Measurements from ENCODE around the gene OSBPL1A. TPM values are rescaled to one million over a fixed set of nuclear protein-coding genes. Genes with fewer than 3 reads are reported as not detected.
A peak's percentile ranks its signal among the peaks of the same experiment; 100 is the strongest.
"Not testable (repeated sequence)": the region's sequence is repeated elsewhere in the genome, so short reads cannot be mapped to it uniquely, and the experiment has no call there.

OSBPL1A gene
- total RNA-seq, 2 experiments from 2014 or later: 2.4 to 2.7 TPM

- Mint-ChIP-seq H3K4me1 (ENCODE audit: low read depth) (peaks cover 23% of the 10 kb centered on the region), H3K9me3 (no peaks in the 10 kb centered on the region), H3K27ac (peak overlapping the region; percentile 19), H3K27me3 (ENCODE audit: low read depth) (no peaks in the 10 kb centered on the region), H3K4me3 (no peak overlapping the region), H3K36me3 (ENCODE audit: low read depth) (no peaks in the 10 kb centered on the region)
- intact Hi-C loops (cut with micrococcal nuclease): loop anchor here (1.0 to 10.0 kb wide), 7 partner anchors 29 to 1846 kb away; partner anchors contain the start of genes IMPACT and OSBPL1A
- DNase-seq: peak; percentile 84
- CTCF ChIA-PET: interaction anchor here (0.6 to 3.7 kb wide), 9 partner anchors 9 to 439 kb away, joined by 3 to 25 read pairs (median 4); partner anchors contain the start of gene HRH4
Observed at GRCh38 chr18:24368749-24369148, 28.9 kb downstream of the OSBPL1A start.

GRCh38 chr18:24366328-24366727, 31.3 kb downstream of the OSBPL1A start:
- Mint-ChIP-seq H3K27me3 (ENCODE audit: low read depth) (no peaks in the 10 kb centered on the region), H3K27ac (no peak overlapping the region), H3K4me1 (ENCODE audit: low read depth) (peaks cover 23% of the 10 kb centered on the region), H3K9me3 (no peaks in the 10 kb centered on the region), H3K36me3 (ENCODE audit: low read depth) (no peaks in the 10 kb centered on the region), H3K4me3 (no peak overlapping the region)
- intact Hi-C loops (cut with micrococcal nuclease): loop anchor here (5.0 to 10.0 kb wide), 3 partner anchors 304 to 542 kb away; no protein-coding TSS in a partner anchor
- DNase-seq: no peak
- CTCF ChIA-PET: interaction anchor here (1.3 kb wide), 1 partner anchor 121 kb away, joined by 4 read pairs; no protein-coding TSS in a partner anchor

GRCh38 chr18:24364177-24364576, 33.4 kb downstream of the OSBPL1A start:
- Mint-ChIP-seq H3K36me3 (ENCODE audit: low read depth) (no peaks in the 10 kb centered on the region), H3K9me3 (no peaks in the 10 kb centered on the region), H3K4me3 (no peak overlapping the region), H3K4me1 (ENCODE audit: low read depth) (peaks cover 9% of the 10 kb centered on the region), H3K27ac (no peak overlapping the region), H3K27me3 (ENCODE audit: low read depth) (no peaks in the 10 kb centered on the region)
- intact Hi-C loops (cut with micrococcal nuclease): loop anchor here (10.0 kb wide), 1 partner anchor 539 kb away; no protein-coding TSS in a partner anchor
- no peak for DNase-seq
- CTCF ChIA-PET: interaction anchor here (0.6 to 11.3 kb wide), 3 partner anchors 17 to 123 kb away, joined by 3 to 273 read pairs (median 3); no protein-coding TSS in a partner anchor

GRCh38 chr18:24362757-24363156, 34.9 kb downstream of the OSBPL1A start:
- Mint-ChIP-seq H3K27ac (no peak overlapping the region), H3K4me3 (no peak overlapping the region), H3K27me3 (ENCODE audit: low read depth) (no peaks in the 10 kb centered on the region), H3K4me1 (ENCODE audit: low read depth) (no peaks in the 10 kb centered on the region), H3K36me3 (ENCODE audit: low read depth) (no peaks in the 10 kb centered on the region), H3K9me3 (no peaks in the 10 kb centered on the region)
- intact Hi-C loops (cut with micrococcal nuclease): loop anchor here (10.0 kb wide), 1 partner anchor 538 kb away; no protein-coding TSS in a partner anchor
- CTCF ChIA-PET: interaction anchor here (0.7 to 11.3 kb wide), 2 partner anchors 125 to 131 kb away, joined by 3 to 273 read pairs; no protein-coding TSS in a partner anchor
- no peak for DNase-seq

GRCh38 chr18:24359787-24360530, 37.7 kb downstream of the OSBPL1A start:
- peak; percentile 24 for DNase-seq
- H3K4me3 Mint-ChIP-seq; H3K27ac Mint-ChIP-seq; H3K36me3 Mint-ChIP-seq (ENCODE audit: low read depth); H3K9me3 Mint-ChIP-seq; H3K27me3 Mint-ChIP-seq (ENCODE audit: low read depth); H3K4me1 Mint-ChIP-seq (ENCODE audit: low read depth): not testable (repeated sequence)
- CTCF ChIA-PET: interaction anchor here (0.6 to 11.3 kb wide), 35 partner anchors 9 to 370 kb away, joined by 3 to 273 read pairs (median 4); partner anchors contain the start of genes HRH4 and OSBPL1A
- intact Hi-C loops (cut with micrococcal nuclease): loop anchor here (1.0 to 10.0 kb wide), 7 partner anchors 37 to 535 kb away; partner anchors contain the start of gene OSBPL1A

GRCh38 chr18:24354278-24354677, 43.3 kb downstream of the OSBPL1A start:
- Mint-ChIP-seq H3K36me3 (ENCODE audit: low read depth) (no peaks in the 10 kb centered on the region), H3K4me3 (no peak overlapping the region), H3K27me3 (ENCODE audit: low read depth) (no peaks in the 10 kb centered on the region), H3K27ac (no peak overlapping the region), H3K4me1 (ENCODE audit: low read depth) (no peaks in the 10 kb centered on the region), H3K9me3 (no peaks in the 10 kb centered on the region)
- CTCF ChIA-PET: interaction anchor here (11.3 kb wide), 1 partner anchor 133 kb away, joined by 273 read pairs; no protein-coding TSS in a partner anchor
- no peak for DNase-seq
- intact Hi-C loops (cut with micrococcal nuclease): no loop called here

GRCh38 chr18:24346254-24346653, 51.4 kb downstream of the OSBPL1A start:
- DNase-seq: no peak
- Mint-ChIP-seq H3K27me3 (ENCODE audit: low read depth) (no peaks in the 10 kb centered on the region), H3K27ac (no peak overlapping the region), H3K4me1 (ENCODE audit: low read depth) (no peaks in the 10 kb centered on the region), H3K4me3 (no peak overlapping the region), H3K36me3 (ENCODE audit: low read depth) (no peaks in the 10 kb centered on the region), H3K9me3 (no peaks in the 10 kb centered on the region)
- intact Hi-C loops (cut with micrococcal nuclease): no loop called here
- CTCF ChIA-PET: interaction anchor here (1.5 kb wide), 1 partner anchor 14 kb away, joined by 4 read pairs; no protein-coding TSS in a partner anchor

GRCh38 chr18:24344509-24344908, 53.1 kb downstream of the OSBPL1A start:
- H3K27me3 Mint-ChIP-seq (ENCODE audit: low read depth): no peaks in the 10 kb centered on the region
- no peak for DNase-seq
- H3K27ac Mint-ChIP-seq: no peak overlapping the region
- H3K36me3 Mint-ChIP-seq (ENCODE audit: low read depth): no peaks in the 10 kb centered on the region
- CTCF ChIA-PET: interaction anchor here (1.2 to 1.5 kb wide), 2 partner anchors 16 to 170 kb away, joined by 3 to 4 read pairs; no protein-coding TSS in a partner anchor
- intact Hi-C loops (cut with micrococcal nuclease): no loop called here
- no peaks in the 10 kb centered on the region for H3K9me3 Mint-ChIP-seq
- no peaks in the 10 kb centered on the region for H3K4me1 Mint-ChIP-seq (ENCODE audit: low read depth)
- H3K4me3 Mint-ChIP-seq: no peak overlapping the region

GRCh38 chr18:24342347-24342746, 55.3 kb downstream of the OSBPL1A start:
- no peaks in the 10 kb centered on the region for H3K9me3 Mint-ChIP-seq
- no peak overlapping the region for H3K27ac Mint-ChIP-seq
- intact Hi-C loops (cut with micrococcal nuclease): no loop called here
- CTCF ChIA-PET: no interaction called here
- no peaks in the 10 kb centered on the region for H3K4me1 Mint-ChIP-seq (ENCODE audit: low read depth)
- H3K27me3 Mint-ChIP-seq (ENCODE audit: low read depth): no peaks in the 10 kb centered on the region
- DNase-seq: no peak
- no peak overlapping the region for H3K4me3 Mint-ChIP-seq
- H3K36me3 Mint-ChIP-seq (ENCODE audit: low read depth): no peaks in the 10 kb centered on the region

GRCh38 chr18:24341361-24341760, 56.3 kb downstream of the OSBPL1A start:
- intact Hi-C loops (cut with micrococcal nuclease): no loop called here
- H3K9me3 Mint-ChIP-seq: no peaks in the 10 kb centered on the region
- no peak overlapping the region for H3K27ac Mint-ChIP-seq
- no peak for DNase-seq
- H3K4me1 Mint-ChIP-seq (ENCODE audit: low read depth): no peaks in the 10 kb centered on the region
- CTCF ChIA-PET: interaction anchor here (0.6 kb wide), 1 partner anchor 161 kb away, joined by 5 read pairs; no protein-coding TSS in a partner anchor
- no peak overlapping the region for H3K4me3 Mint-ChIP-seq
- no peaks in the 10 kb centered on the region for H3K27me3 Mint-ChIP-seq (ENCODE audit: low read depth)
- no peaks in the 10 kb centered on the region for H3K36me3 Mint-ChIP-seq (ENCODE audit: low read depth)

- H3K9me3 Mint-ChIP-seq: no peaks in the 10 kb centered on the region
- CTCF ChIA-PET: interaction anchor here (1.6 kb wide), 1 partner anchor 27 kb away, joined by 3 read pairs; no protein-coding TSS in a partner anchor
- H3K27me3 Mint-ChIP-seq (ENCODE audit: low read depth): no peaks in the 10 kb centered on the region
- H3K27ac Mint-ChIP-seq: no peak overlapping the region
- intact Hi-C loops (cut with micrococcal nuclease): no loop called here
- H3K4me3 Mint-ChIP-seq: no peak overlapping the region
- no peaks in the 10 kb centered on the region for H3K4me1 Mint-ChIP-seq (ENCODE audit: low read depth)
- no peak for DNase-seq
- peaks cover 4% of the 10 kb centered on the region for H3K36me3 Mint-ChIP-seq (ENCODE audit: low read depth)
Observed at GRCh38 chr18:24333084-24333483, 64.5 kb downstream of the OSBPL1A start.

GRCh38 chr18:24326211-24326610, 71.4 kb downstream of the OSBPL1A start:
- intact Hi-C loops (cut with micrococcal nuclease): no loop called here
- no peaks in the 10 kb centered on the region for H3K4me1 Mint-ChIP-seq (ENCODE audit: low read depth)
- no peaks in the 10 kb centered on the region for H3K27me3 Mint-ChIP-seq (ENCODE audit: low read depth)
- H3K9me3 Mint-ChIP-seq: no peaks in the 10 kb centered on the region
- CTCF ChIA-PET: no interaction called here
- no peak for DNase-seq
- no peak overlapping the region for H3K4me3 Mint-ChIP-seq
- no peaks in the 10 kb centered on the region for H3K36me3 Mint-ChIP-seq (ENCODE audit: low read depth)
- H3K27ac Mint-ChIP-seq: no peak overlapping the region

All from activated naive CD4-positive, alpha-beta T cell treated with anti-CD3 and anti-CD28 coated beads for 36 hours (primary cell).